Activated naive CD4-positive, alpha-beta T cell treated with anti-CD3 and anti-CD28 coated beads, Interleukin-2, amount 50 U/mL, for 16 hours (primary cell): ENCODE measurements around the gene KCNMA1.

Source experiments
- DNase-seq: peaks from one replicate; pipeline ENCODE4 v3.0.0-alpha.2; 2020

KCNMA1 gene

DNA sequence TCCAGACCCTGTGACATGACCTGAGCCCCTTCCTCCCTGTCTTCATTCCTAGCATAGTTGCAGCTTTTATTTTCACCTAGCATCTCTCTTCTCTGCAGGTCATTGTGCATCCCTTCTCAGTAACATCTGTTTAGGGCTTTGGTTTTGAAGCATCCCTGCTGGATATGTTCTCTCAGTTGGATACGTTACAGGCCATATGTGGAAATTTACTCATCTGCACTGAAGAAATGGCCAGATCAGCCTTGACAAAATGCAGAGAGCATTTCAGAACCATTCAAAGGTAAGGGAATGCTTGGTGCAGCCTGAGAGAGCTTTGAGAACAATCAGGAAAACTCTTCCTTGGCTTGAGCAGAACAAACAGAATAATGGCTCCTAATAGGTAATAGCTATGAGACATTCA, 647.0 kb downstream of the KCNMA1 start:
- no peak for DNase-seq

- DNase-seq: peak; percentile 57
Observed at GRCh38 chr10:76984559-76985443, 652.8 kb downstream of the KCNMA1 start.

DNA sequence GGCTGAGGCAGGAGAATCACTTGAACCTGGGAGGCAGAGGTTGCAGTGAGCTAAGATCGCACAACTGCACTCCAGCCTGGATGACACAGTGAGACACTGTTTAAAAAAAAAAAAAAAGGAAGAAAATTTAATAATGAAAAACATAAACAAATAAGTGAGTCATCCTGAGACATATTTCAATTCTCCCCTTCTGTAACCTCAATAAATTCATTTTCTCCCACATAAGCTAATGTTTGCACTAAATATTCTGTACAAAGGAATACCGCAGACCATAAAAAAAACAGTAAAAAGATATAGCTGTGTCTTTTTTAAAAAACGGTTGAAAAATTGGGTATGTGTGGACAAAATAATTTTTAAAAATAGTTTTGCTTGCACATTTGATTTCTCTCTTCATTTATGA, 654.0 kb downstream of the KCNMA1 start:
- no peak for DNase-seq

GRCh38 chr10:76982671-76983070, 654.9 kb downstream of the KCNMA1 start:
- DNase-seq: no peak

DNA sequence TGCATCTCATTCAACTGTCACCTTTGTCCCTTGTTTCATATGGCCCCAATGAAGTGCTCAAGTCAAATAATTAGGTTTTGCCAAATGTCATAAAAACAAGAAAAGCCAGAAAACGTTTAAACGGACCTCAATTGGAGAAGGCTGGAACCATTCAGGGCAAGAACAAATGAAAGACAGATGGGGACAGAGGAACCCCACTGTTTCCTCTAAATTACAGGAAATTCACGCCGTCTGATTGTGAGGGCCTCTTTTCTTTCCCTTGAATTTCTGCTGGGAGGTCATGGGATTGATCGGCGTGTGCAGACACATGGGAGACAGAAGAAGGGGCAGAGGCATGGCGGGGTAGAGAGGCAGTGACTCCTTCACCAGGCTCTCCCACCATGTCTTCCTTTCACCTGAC, 656.4 kb downstream of the KCNMA1 start:
- no peak for DNase-seq

GRCh38 chr10:76977901-76978300, 659.7 kb downstream of the KCNMA1 start:
- DNase-seq: no peak

DNA sequence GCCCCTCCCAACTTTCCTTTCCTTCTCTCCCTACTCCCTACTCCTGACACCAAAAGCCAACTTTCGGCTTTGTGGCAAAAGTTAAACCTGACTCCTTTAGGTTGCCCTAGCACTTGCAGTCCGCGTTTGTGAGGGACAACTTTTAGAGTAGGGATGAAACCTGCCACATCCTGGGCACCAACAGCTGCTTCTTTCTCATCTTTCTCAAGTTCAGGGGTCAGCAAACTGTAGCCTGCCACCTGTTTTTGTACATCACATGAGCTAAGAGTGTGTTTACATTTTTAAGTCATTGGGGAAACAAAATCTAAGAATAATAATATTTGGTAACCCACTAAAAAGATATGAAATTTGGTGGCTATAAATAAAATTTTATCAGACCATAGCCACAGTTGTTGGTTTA, 660.6 kb downstream of the KCNMA1 start:
- no peak for DNase-seq

DNA sequence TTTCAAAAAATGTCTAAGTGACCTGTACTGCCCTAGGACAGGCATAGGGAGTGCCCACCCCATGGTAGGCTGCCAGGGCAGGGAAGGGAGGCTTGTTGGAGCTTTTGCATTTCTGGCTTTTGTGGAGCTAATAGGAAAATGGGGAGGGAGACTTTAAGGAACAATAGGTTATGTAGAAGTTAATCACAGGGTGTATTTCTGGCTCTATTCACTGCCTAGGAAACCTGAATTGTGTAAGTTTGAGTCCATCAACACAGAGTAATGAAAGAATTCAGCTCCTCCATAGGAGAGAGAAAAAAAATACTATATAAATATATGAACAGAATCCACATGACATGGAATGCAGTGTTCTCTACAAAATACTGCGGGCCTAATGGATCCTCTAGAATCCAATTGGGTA, 661.5 kb downstream of the KCNMA1 start:
- DNase-seq: no peak

DNA sequence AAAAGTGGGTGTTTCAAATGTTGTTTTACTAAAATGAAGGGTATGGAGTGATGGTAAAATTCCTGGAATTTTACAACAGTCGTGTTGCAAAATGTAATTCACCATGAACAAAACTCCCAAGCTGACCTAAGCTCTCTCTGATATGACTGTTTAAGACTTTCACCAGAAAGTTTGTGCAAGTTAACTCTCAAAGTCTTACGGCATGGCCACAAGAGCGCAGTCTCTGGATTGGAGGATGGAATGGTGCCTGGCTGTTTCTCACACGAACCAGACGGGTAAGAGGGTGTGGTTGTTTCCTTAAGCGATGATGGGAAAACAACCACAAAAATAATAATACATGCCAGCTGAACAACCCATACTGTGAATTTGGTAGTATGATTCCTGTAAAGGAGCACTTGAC, 662.5 kb downstream of the KCNMA1 start:
- DNase-seq: no peak

DNA sequence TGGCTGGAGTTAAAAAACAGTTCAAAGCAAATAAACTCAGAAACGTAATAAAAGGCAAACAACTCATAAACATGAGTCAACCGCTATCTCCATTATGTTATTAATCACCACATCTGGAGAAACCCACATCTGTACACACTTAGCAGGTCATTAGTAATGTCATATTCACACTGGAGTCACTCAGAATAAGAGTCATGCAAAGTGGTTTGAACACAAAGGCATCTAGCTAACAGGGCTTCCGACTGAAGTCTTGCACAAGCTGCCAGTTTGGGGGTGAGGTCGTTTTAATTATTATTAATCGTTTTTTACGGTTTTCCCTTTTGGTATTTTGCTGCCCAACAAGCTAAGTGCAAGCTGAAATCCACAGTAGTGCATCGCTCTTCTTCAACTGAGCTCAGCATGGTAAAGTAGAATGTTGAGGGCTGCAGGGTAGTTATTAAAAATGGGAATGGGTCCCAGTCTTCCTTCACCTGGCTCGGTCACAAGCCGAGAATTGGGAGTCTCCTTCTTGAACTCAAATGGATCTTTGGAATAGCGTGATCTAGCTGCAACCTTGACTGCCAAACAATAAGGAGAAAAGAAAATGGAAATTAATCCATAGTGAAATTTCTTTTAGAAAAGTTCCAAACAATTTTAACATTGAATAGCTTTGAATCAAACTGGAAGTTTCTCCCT, 663.5 kb downstream of the KCNMA1 start:
- no peak for DNase-seq

- DNase-seq: no peak
Observed at GRCh38 chr10:76973091-76974016, 664.3 kb downstream of the KCNMA1 start.

DNA sequence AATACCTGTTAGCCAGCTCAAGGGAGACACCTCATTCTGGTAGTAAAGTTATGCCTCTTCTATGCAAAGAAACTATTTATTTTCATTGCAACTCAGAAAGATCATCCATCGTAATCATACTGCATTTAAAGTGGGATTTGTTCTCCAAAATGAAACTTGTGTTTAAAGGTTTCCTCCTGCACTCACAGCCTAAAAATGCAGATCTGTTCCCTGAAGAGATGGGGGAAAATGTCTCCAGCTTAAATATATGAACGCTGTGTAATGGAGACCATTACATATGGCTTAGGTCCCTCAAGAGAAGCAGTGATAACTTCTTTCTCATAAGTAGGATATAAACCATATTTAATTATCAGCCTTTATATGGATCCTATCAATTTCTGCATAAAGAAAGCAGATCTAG, 665.1 kb downstream of the KCNMA1 start:
- DNase-seq: no peak

- no peak for DNase-seq
Observed at GRCh38 chr10:76971547-76972170, 665.9 kb downstream of the KCNMA1 start.

DNA sequence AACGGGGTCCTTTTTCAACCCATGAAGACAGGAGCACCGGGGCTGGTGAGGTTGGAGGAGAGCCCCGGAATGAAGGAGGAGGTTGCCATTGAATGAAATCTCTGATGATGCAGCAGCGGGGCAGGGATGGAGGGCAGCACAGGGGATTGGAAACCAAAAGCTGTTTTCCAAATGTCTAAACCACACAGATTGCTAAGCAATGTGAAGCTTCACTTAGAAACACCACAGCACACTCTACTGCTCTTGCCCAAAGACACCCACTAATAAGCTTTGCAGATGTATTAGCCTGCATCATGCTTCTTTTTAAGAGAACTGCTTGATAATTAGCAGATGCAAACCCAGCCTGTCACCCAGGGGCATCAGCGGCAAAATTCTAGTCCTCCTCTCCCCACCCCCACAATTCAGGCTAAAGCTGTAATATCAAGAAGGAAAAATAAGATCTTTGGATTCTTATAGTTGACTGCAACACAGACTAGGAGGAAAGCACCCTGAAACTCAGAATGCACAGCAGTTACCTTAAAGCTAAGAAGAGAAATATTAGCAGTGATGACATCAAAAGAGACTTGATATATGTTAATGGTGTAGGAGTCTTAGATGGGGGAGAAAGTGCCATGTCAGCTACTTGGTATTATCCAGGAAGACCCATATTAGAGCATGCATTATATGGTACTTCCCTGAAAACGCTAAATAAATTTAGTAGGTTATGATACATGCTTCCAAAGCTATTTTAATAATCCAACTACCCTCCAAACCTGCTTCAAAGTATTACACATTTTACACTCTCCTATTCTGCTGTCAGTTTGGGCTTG, 666.7 kb downstream of the KCNMA1 start:
- DNase-seq: no peak

DNA sequence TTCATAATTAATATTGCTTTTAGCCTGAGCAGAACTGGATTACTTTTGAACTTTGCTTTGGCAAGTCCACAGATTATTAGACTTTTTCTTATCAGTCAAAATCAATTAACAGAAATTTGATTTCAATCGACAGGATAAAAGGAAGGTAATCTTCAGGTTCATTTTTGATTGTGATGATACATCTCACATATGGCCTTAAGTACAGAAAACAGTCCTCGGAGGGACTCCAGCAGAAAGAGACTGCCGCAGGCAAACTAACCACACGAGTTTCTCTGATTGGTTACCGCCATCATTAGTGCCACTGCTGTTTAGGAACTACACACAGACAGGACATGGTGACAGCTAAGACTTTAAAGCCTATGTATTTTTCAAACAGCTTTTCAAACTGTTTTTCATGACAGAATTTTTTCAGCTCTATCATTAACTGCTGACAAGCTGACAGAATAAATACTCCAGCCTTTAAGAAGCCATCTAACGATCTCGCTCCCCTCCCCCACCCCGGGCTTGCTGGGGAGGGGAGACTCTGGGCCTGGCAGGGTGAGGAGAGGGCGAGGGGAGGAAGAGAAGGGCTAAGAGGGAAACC, 668.2 kb downstream of the KCNMA1 start:
- no peak for DNase-seq

GRCh38 chr10:76968483-76968882, 669.1 kb downstream of the KCNMA1 start:
- no peak for DNase-seq

DNA sequence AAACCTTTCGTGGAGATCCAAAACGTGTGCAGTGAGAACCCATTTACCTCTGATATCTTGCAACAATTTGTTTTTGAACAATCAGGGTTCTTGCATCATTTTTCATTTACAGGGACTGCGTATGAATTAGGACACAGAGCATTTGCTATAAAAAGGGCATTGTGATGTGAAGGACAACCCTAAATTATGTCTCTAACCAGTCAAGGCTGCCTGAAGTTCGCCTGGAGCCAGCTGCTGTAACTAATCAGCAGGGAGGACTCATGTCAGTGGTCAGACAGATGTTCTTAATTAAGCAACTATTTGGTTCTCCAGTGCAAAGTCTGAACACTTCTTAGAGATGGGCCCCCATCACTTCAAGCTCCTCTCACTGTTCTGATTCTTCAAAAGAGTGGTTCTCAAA, 674.8 kb downstream of the KCNMA1 start:
- no peak for DNase-seq

DNA sequence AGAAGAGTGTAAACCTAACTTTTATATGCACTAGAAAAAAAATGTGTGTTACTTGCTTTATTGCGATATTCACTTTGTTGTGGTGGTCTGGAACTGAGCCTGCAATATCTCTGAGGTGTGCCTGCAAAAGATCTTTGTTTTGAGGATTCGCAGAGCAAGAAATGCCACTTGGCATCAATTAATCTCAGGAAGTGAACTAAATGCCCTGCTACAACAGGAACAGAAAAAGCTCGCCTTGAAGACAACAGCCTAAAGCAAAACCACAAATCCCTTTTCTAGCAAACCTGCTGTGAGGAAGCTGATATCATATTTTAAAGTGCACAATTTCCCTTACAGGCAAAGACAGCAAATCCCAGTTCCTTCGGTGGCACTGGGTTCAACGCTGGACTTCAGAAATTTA, 675.8 kb downstream of the KCNMA1 start:
- DNase-seq: no peak

- DNase-seq: no peak
Observed at GRCh38 chr10:76959111-76959510, 678.5 kb downstream of the KCNMA1 start.

GRCh38 chr10:76954838-76955237, 682.8 kb downstream of the KCNMA1 start:
- DNase-seq: no peak

- no peak for DNase-seq
Observed at GRCh38 chr10:76950354-76950753, 687.3 kb downstream of the KCNMA1 start.

- no peak for DNase-seq
Observed at GRCh38 chr10:76946270-76946669, 691.3 kb downstream of the KCNMA1 start.
